Mesothelial cell of epicardium (in vitro differentiated cells): ENCODE results near the gene DSCAM. TPM values are rescaled to one million over a fixed set of nuclear protein-coding genes. Genes with fewer than 3 reads are reported as not detected.

ENCODE experiments used
- DNase-seq, 2 experiments: peaks; one replicate each; pipeline ENCODE4 v3.0.0; 2021; ENCODE audit warnings: low spot score in 2 of 2; ENCODE audit not compliant: unreplicated experiment in 2 of 2
- H3K27ac Mint-ChIP-seq: 2 replicates; pipeline ENCODE4 v1.8.0; 2021; ENCODE audit warnings: mixed read lengths
- H3K27me3 Mint-ChIP-seq: 2 replicates; pipeline ENCODE4 v1.8.0; 2021; ENCODE audit warnings: low read depth, mixed read lengths
- H3K36me3 Mint-ChIP-seq: 2 replicates; pipeline ENCODE4 v1.8.0; 2021; ENCODE audit warnings: mixed read lengths
- H3K4me1 Mint-ChIP-seq: 2 replicates; pipeline ENCODE4 v1.8.0; 2021; ENCODE audit warnings: mixed read lengths
- H3K4me3 Mint-ChIP-seq: 2 replicates; pipeline ENCODE4 v1.8.0; 2021; ENCODE audit warnings: mild to moderate bottlenecking, moderate library complexity, mixed read lengths
- H3K9me3 Mint-ChIP-seq: 2 replicates; pipeline ENCODE4 v1.8.0; 2021; ENCODE audit warnings: mixed read lengths
- total RNA-seq: library from RNA; stranded (reverse); gene quantifications from 3 replicates; pipeline ENCODE4 v1.2.1, GENCODE V29; 2021
- TF ChIP-seq, protein P1 (sequence below): fragments of 200-600 bp; sonication (generic); IDR thresholded peaks from one replicate; pipeline ENCODE4 v1.5.0; 2021; ENCODE audit warnings: antibody characterized with exemption; ENCODE audit not compliant: unreplicated experiment

Gene DSCAM
- total RNA-seq, 1 donor from 2014 or later: not detected

DNA sequence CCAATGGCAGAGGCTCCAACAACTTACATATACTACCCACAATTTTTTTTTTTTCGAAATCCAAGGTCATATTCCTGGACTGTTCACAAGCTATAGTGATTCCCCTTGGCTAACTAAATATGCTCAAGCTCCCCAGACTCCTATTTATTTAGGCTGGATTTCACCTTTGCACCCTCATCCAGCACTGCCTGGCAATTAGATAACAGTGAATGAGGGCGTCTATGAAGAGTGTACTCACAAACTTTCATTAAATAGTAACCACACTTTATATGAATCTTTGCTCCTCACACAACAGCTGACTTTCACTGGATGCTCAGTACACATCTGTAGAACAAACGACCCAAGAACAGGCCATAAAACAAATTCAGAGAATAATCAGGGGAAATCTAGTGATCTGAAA lies 51.6 kb downstream of the DSCAM start:
- peaks cover 32% of the 10 kb centered on the region for H3K9me3 Mint-ChIP-seq
- H3K4me3 Mint-ChIP-seq: no peak overlapping the region
- H3K27me3 Mint-ChIP-seq: no peaks in the 10 kb centered on the region
- H3K27ac Mint-ChIP-seq: no peak overlapping the region
- H3K36me3 Mint-ChIP-seq: no peaks in the 10 kb centered on the region
- no peak for DNase-seq
- TF ChIP-seq, protein P1, sequence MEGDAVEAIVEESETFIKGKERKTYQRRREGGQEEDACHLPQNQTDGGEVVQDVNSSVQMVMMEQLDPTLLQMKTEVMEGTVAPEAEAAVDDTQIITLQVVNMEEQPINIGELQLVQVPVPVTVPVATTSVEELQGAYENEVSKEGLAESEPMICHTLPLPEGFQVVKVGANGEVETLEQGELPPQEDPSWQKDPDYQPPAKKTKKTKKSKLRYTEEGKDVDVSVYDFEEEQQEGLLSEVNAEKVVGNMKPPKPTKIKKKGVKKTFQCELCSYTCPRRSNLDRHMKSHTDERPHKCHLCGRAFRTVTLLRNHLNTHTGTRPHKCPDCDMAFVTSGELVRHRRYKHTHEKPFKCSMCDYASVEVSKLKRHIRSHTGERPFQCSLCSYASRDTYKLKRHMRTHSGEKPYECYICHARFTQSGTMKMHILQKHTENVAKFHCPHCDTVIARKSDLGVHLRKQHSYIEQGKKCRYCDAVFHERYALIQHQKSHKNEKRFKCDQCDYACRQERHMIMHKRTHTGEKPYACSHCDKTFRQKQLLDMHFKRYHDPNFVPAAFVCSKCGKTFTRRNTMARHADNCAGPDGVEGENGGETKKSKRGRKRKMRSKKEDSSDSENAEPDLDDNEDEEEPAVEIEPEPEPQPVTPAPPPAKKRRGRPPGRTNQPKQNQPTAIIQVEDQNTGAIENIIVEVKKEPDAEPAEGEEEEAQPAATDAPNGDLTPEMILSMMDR: no peak
- H3K4me1 Mint-ChIP-seq: no peaks in the 10 kb centered on the region

DNA sequence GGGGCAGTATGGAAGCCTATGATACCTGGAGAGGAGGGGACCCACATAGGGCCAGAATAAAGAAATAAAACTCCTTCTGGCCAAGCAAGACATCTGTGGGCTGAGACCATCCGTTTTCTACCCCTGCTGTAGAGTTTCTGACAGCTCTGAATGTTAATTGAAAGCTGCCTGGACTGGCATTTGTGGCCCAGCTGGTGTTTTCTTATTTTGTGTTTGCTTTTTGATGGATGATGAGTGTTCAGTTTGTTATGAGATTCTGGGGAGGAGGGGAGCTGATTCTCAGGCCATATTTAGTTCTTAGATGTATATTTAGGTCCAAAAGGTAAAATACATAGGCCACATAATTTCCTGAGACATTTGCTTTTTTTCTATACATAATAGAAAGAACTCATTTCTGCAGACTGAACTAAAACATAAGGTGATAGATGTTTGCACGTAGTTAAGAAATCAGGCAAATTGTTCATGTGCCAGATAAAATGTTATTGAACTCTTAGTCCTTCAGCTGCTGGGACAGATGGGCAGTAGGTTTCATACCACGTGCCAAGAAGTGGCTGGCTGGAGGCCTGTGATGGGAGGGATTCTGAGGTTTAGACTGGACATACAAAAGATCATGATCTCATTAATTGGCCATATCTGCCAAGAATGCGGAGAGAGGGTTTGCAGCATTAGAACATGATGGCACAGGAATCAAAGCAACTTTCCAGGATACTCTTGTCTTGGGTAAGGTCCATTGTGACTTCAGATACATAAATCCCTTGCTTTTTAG lies 54.1 kb downstream of the DSCAM start:
- H3K27ac Mint-ChIP-seq: no peak overlapping the region
- TF ChIP-seq, protein P1: no peak
- H3K4me1 Mint-ChIP-seq: peaks cover 4% of the 10 kb centered on the region
- no peak overlapping the region for H3K4me3 Mint-ChIP-seq
- no peaks in the 10 kb centered on the region for H3K27me3 Mint-ChIP-seq
- no peak for DNase-seq
- H3K36me3 Mint-ChIP-seq: no peaks in the 10 kb centered on the region
- peaks cover 16% of the 10 kb centered on the region for H3K9me3 Mint-ChIP-seq

DNA sequence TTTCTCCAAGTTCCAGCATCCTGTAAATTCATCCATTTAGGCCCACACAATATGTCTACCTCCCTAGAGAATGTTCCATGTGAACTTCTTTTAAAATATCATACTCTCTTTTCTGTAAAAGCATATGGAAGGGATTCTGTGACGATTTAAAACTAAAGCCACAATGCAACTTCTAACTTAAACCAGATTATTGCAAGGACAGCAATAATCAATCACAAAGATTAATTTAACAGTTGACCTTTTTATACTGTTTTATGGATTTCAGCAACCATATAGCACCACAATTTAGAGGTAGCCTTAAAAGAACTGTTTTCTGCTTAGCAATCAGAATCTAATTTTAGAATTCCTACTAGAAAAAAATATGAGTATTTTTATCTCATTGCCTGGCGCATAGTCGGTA lies 58.3 kb downstream of the DSCAM start:
- Mint-ChIP-seq H3K4me1 (peaks cover 4% of the 10 kb centered on the region), H3K36me3 (no peaks in the 10 kb centered on the region), H3K9me3 (no peaks in the 10 kb centered on the region), H3K4me3 (no peak overlapping the region), H3K27ac (no peak overlapping the region), H3K27me3 (no peaks in the 10 kb centered on the region)
- no peak for DNase-seq
- TF ChIP-seq, protein P1: no peak

DNA sequence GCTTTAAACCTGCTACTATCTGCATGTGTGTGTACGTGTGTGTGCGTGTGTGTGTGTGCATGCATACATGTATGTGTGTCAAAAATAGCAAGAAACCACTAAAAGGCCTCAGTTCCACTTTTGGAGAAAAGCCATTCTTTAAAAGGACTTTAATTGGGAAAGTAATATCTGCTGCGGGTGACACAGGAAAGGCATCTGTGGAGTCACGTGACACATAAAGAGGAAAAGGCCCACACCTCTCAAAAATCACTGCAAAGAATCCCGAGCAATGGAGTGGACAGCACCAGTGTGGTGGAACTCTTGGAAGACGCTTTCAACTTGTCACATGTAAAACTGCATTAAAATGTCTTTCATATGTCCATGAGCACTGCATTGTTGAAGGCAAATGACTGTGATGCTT lies 63.6 kb downstream of the DSCAM start:
- H3K27me3 Mint-ChIP-seq: no peaks in the 10 kb centered on the region
- H3K27ac Mint-ChIP-seq: no peak overlapping the region

DNA sequence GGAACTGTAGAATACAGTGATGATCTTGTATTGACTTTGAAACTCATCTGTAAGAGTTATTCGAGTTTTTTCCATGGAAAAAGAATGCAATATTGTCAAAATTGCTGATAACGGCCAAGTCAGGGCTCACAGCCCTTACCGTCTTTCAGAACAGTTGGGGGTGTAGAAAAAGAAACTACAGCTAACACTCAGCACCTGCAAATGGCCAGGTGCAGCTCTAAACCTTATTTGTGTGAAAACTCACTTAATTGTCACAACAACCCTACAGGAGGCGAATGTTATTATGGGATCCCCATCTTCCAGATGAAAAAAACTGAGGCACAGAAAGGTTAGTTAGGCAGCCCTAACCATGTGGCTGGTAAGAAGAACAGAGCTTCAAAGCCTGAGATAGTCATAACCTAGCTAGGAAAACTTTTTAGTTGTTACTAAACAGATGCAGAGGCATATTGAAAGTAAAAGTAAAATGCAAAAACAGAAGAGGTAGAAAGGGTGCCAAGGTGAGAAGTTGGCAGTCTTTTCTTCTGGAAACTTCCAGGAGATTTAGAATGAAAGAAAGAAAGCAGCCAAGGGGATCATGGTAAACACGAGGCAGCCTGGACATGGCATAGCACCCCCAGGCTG lies 76.4 kb downstream of the DSCAM start:
- H3K27ac Mint-ChIP-seq: no peak overlapping the region
- H3K4me1 Mint-ChIP-seq: no peaks in the 10 kb centered on the region

More for the DNA sequence above, 63.6 kb downstream of the DSCAM start:
- TF ChIP-seq, protein P1: no peak
- no peaks in the 10 kb centered on the region for H3K36me3 Mint-ChIP-seq
- DNase-seq: no peak
- no peaks in the 10 kb centered on the region for H3K9me3 Mint-ChIP-seq
- peaks cover 2% of the 10 kb centered on the region for H3K4me1 Mint-ChIP-seq
- no peak overlapping the region for H3K4me3 Mint-ChIP-seq

More for the DNA sequence above, 76.4 kb downstream of the DSCAM start:
- H3K27me3 Mint-ChIP-seq: peaks cover 2% of the 10 kb centered on the region
- no peak overlapping the region for H3K4me3 Mint-ChIP-seq
- DNase-seq: no peak
- peaks cover 8% of the 10 kb centered on the region for H3K9me3 Mint-ChIP-seq
- TF ChIP-seq, protein P1: no peak
- H3K36me3 Mint-ChIP-seq: no peaks in the 10 kb centered on the region
